Transverse colon (tissue), 4 donors: ENCODE results near the gene CLK3. TPM values are rescaled to one million over a fixed set of nuclear protein-coding genes. Genes with fewer than 3 reads are reported as not detected.

Source experiments
- DNase-seq: peaks from one replicate; pipeline ENCODE4 v3.0.0-alpha.2; 2019
- H3K27ac ChIP-seq, 4 donors: fragments of 200-600 bp; sonication (generic); 2 replicates each; pipeline ENCODE4 v1.5.1; 2016 to 2018; ENCODE audit warnings: inconsistent platforms in 4 of 4
- H3K27me3 ChIP-seq: fragments of 200-600 bp; sonication (generic); 2 replicates; pipeline ENCODE4 v1.5.1; 2017; ENCODE audit warnings: inconsistent platforms
- H3K36me3 ChIP-seq, 4 donors: fragments of 200-600 bp; sonication (generic); 2 replicates each; pipeline ENCODE4 v1.5.1; 2017 to 2019; ENCODE audit warnings: inconsistent platforms in 4 of 4
- H3K4me1 ChIP-seq, 4 donors: fragments of 200-600 bp; sonication (generic); 2 replicates each; pipeline ENCODE4 v1.5.1; 2017 to 2020; ENCODE audit warnings: inconsistent platforms in 4 of 4
- H3K4me3 ChIP-seq, 4 donors: fragments of 200-600 bp; sonication (generic); 1 replicate in 1 of 4; 2 replicates in 3 of 4; pipeline versions ENCODE4 v1.5.1 to v1.6.1; 2017 to 2019; ENCODE audit warnings: inconsistent platforms in 4 of 4
- H3K9me3 ChIP-seq, 2 donors: fragments of 200-600 bp; sonication (generic); 2 replicates each; pipeline ENCODE4 v1.5.1; 2017 to 2019; ENCODE audit warnings: inconsistent platforms in 2 of 2
- CTCF ChIP-seq, 5 experiments: fragments of 200-600 bp in 3 of 5; fragments of 450-650 bp in 2 of 5; sonication (generic) in 3 of 5; IDR thresholded peaks; 1 replicate in 2 of 5; 2 replicates in 3 of 5; pipeline ENCODE4 v1.5.1; 2016 to 2017; ENCODE audit warnings: antibody characterized with exemption in 5 of 5, inconsistent platforms in 3 of 5, mild to moderate bottlenecking in 2 of 5, moderate library complexity in 1 of 5
- EP300 ChIP-seq: sonication (generic); formaldehyde crosslinking; IDR thresholded peaks from one replicate; pipeline ENCODE4 v1.6.1; 2017; ENCODE audit warnings: antibody characterized with exemption, low read depth
- POLR2A ChIP-seq: fragments of 450-650 bp; IDR thresholded peaks from one replicate; pipeline ENCODE4 v1.6.1; 2016; ENCODE audit warnings: antibody characterized with exemption, mild to moderate bottlenecking, moderate library complexity
- POLR2AphosphoS5 ChIP-seq, 3 donors: sonication (generic); formaldehyde crosslinking; IDR thresholded peaks; one replicate each; pipeline ENCODE4 v1.6.1; 2016; ENCODE audit warnings: antibody characterized with exemption in 3 of 3
- WGBS, 2 donors: methylation state at CpG; one replicate each; pipeline ENCODE4 v1.1.5; 2018; ENCODE audit warnings: low coverage in 1 of 2; 5-methylcytosine and 5-hydroxymethylcytosine counted together
- in situ Hi-C, 4 donors: fragments of 200-750 bp; cut with MboI; loops; one replicate each; pipeline versions ENCODE4 v1.15.0 to v1.15.1; 2017; ENCODE audit warnings: low sequenced_read_pairs in 3 of 4, low pct_ligation_motif_present in 1 of 4, low pct_unique_long_range_greater_than_20kb in 1 of 4
- intact Hi-C: fragments of 100-400 bp; cut with DNase I; formaldehyde crosslinking; loops from one replicate; pipeline ENCODE4 v1.15.1; 2023; ENCODE audit warnings: low total_unique reads
- total RNA-seq, 4 donors: library from RNA; depleted of rRNA; stranded (reverse); fragments of >200 nt; gene quantifications; one replicate each; pipeline ENCODE4 v1.1.0, GENCODE V29; 2016

CLK3 gene
- total RNA-seq, 4 donors from 2014 or later, result 144 to 420 (median 208) TPM

GRCh38 chr15:74633781-74634180 is 18.1 kb downstream of the CLK3 start:
- TF ChIP-seq POLR2AphosphoS5 (IDR thresholded peaks at IDR 0.05) (no peak), POLR2A (no peak), EP300 (no peak), CTCF (IDR thresholded peaks at IDR 0.05) (no peak)
- Histone ChIP-seq H3K9me3 (no peaks in the 10 kb centered on the region), H3K27me3 (no peaks in the 10 kb centered on the region), H3K36me3 (peaks cover 0 to 30% (median 10%) of the 10 kb centered on the region in 4 donors), H3K27ac (no peak overlapping the region), H3K4me1 (no peaks in the 10 kb centered on the region), H3K4me3 (no peak overlapping the region)
- in situ Hi-C loops, result loop anchor here in 3 of 4 donors (5.0 to 25.0 kb wide), 3 partner anchors 134 to 329 kb away; partner anchors contain the start of genes COX5A (in 2 of the 3) and RPP25 (in 1 of the 3)
- intact Hi-C loops, result loop anchor here (10.0 kb wide), 1 partner anchor 311 kb away; no protein-coding TSS in a partner anchor
- WGBS, 2 donors, result 81% methylated on average over 2 of the region's 2 CpGs; no CpG with 5 or more reads in 1 of the 2 donors
- no peak for DNase-seq

GRCh38 chr15:74635228-74635627 is 19.6 kb downstream of the CLK3 start:
- Histone ChIP-seq H3K9me3 (no peaks in the 10 kb centered on the region), H3K27ac (no peak overlapping the region), H3K27me3 (no peaks in the 10 kb centered on the region), H3K4me1 (no peaks in the 10 kb centered on the region), H3K36me3 (peaks cover 0 to 32% (median 11%) of the 10 kb centered on the region in 4 donors), H3K4me3 (no peak overlapping the region)
- intact Hi-C loops, result loop anchor here (10.0 kb wide), 1 partner anchor 310 kb away; no protein-coding TSS in a partner anchor
- peak; percentile 77 for DNase-seq
- TF ChIP-seq CTCF (IDR thresholded peaks at IDR 0.05), result peak; percentile 80 to 94 (median 87)
- no peak for TF ChIP-seq POLR2AphosphoS5 (IDR thresholded peaks at IDR 0.05)
- TF ChIP-seq POLR2A, result no peak
- no peak for TF ChIP-seq EP300
- 21% methylated on average over 5 of the region's 5 CpGs; no CpG with 5 or more reads in 1 of the 2 donors for WGBS, 2 donors
- in situ Hi-C loops, result loop anchor here in 3 of 4 donors (25.0 kb wide), 2 partner anchors 302 to 327 kb away; partner anchors contain the start of genes COX5A (in 2 of the 3) and RPP25 (in 1 of the 3)

DNA sequence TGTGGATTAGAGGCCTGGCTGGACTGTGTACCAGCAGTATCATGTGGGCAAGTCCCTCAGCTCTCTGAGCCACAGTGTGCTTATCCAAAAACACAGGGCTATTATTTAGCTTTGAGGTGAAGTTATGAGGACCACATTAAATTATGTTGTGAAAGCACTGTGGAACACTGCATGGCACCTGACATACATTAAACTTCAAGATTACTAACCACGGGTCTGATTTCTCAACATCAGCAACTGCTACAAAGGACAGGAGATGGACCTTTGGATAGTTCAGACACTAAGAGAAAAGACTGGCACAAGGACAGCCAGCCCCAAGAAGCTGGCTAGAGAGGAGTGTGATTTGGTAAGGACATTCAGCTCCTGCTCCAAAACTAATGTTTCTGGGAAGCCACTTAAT is 21.3 kb downstream of the CLK3 start:
- no peak for DNase-seq
- in situ Hi-C loops (loop anchor here in 3 of 4 donors (25.0 kb wide), 2 partner anchors 300 to 325 kb away; partner anchors contain the start of genes COX5A (in 2 of the 3) and RPP25 (in 1 of the 3)), intact Hi-C loops (loop anchor here (2.0 to 10.0 kb wide), 2 partner anchors 132 to 308 kb away; no protein-coding TSS in a partner anchor)
- TF ChIP-seq EP300, result no peak
- TF ChIP-seq POLR2AphosphoS5 (IDR thresholded peaks at IDR 0.05), result no peak
- no peak for TF ChIP-seq CTCF (IDR thresholded peaks at IDR 0.05)
- no peak for TF ChIP-seq POLR2A
- WGBS, 2 donors, result 75 to 95% methylated on average over 1 of the region's 1 CpG
- Histone ChIP-seq H3K36me3 (peaks cover 0 to 31% (median 8%) of the 10 kb centered on the region in 4 donors), H3K4me3 (no peak overlapping the region), H3K4me1 (peaks cover 3 to 10% (median 6%) of the 10 kb centered on the region in 4 donors), H3K27ac (no peak overlapping the region), H3K27me3 (no peaks in the 10 kb centered on the region), H3K9me3 (no peaks in the 10 kb centered on the region)

GRCh38 chr15:74641151-74641550 is 25.5 kb downstream of the CLK3 start:
- Histone ChIP-seq H3K4me3 (no peak overlapping the region), H3K27ac (no peak overlapping the region), H3K36me3 (peaks cover 0 to 10% (median 4%) of the 10 kb centered on the region in 4 donors), H3K27me3 (no peaks in the 10 kb centered on the region), H3K4me1 (peaks cover 9 to 37% (median 27%) of the 10 kb centered on the region in 4 donors), H3K9me3 (no peaks in the 10 kb centered on the region)
- WGBS, 2 donors, result 50 to 81% methylated on average over 1 of the region's 1 CpG
- TF ChIP-seq EP300, result no peak
- TF ChIP-seq POLR2A, result no peak
- TF ChIP-seq CTCF (IDR thresholded peaks at IDR 0.05), result no peak
- no peak for TF ChIP-seq POLR2AphosphoS5 (IDR thresholded peaks at IDR 0.05)
- in situ Hi-C loops (loop anchor here (5.0 to 25.0 kb wide), 4 partner anchors 114 to 321 kb away; partner anchors contain the start of genes COX5A (in 2 of the 4) and RPP25 (in 1 of the 4)), intact Hi-C loops (no loop called here)
- no peak for DNase-seq
